Mononuclear cell (primary cell): ENCODE results near the gene NXPH4. TPM values are rescaled to one million over a fixed set of nuclear protein-coding genes. Genes with fewer than 3 reads are reported as not detected.

Experiments used
- H3K27me3 ChIP-seq: 2 replicates; pipeline ENCODE4 v1.6.0; 2011; ENCODE audit warnings: low read length, control low read depth; ENCODE audit not compliant: insufficient read depth
- H3K4me1 ChIP-seq: 2 replicates; pipeline ENCODE4 v1.5.1; 2011; ENCODE audit warnings: mild to moderate bottlenecking, low read length, control low read depth; ENCODE audit not compliant: insufficient read depth
- H3K4me3 ChIP-seq: 2 replicates; pipeline ENCODE4 v1.5.1; 2011; ENCODE audit warnings: mild to moderate bottlenecking, low read length, moderate library complexity
- H3K9me3 ChIP-seq: 2 replicates; pipeline ENCODE4 v1.5.1; 2011; ENCODE audit warnings: low read depth, mild to moderate bottlenecking, control low read depth, low read length
- total RNA-seq: library from RNA; depleted of rRNA; stranded (reverse); fragments of >200 nt; gene quantifications from one replicate; pipeline ENCODE4 v1.2.3, GENCODE V29; 2012

The NXPH4 gene
- total RNA-seq, 1 donor: not detected

GRCh38 chr12:57205931-57206330 lies 10.7 kb upstream of the NXPH4 start:
- no peaks in the 10 kb centered on the region for H3K4me1 ChIP-seq
- no peaks in the 10 kb centered on the region for H3K9me3 ChIP-seq
- H3K27me3 ChIP-seq: no peaks in the 10 kb centered on the region
- H3K4me3 ChIP-seq: no peak overlapping the region

- Histone ChIP-seq H3K4me3 (no peak overlapping the region), H3K9me3 (no peaks in the 10 kb centered on the region), H3K4me1 (peaks cover 1% of the 10 kb centered on the region), H3K27me3 (no peaks in the 10 kb centered on the region)
Measured at GRCh38 chr12:57207731-57208630, 8.6 kb upstream of the NXPH4 start.

- no peaks in the 10 kb centered on the region for H3K9me3 ChIP-seq
- H3K4me3 ChIP-seq: no peak overlapping the region
- H3K4me1 ChIP-seq: peaks cover 9% of the 10 kb centered on the region
- peaks cover 5% of the 10 kb centered on the region for H3K27me3 ChIP-seq
Measured at GRCh38 chr12:57208631-57209282, 7.8 kb upstream of the NXPH4 start.

GRCh38 chr12:57209916-57210315 lies 6.7 kb upstream of the NXPH4 start:
- H3K4me3 ChIP-seq: no peak overlapping the region
- peaks cover 20% of the 10 kb centered on the region for H3K4me1 ChIP-seq
- H3K9me3 ChIP-seq: no peaks in the 10 kb centered on the region
- peaks cover 16% of the 10 kb centered on the region for H3K27me3 ChIP-seq

- Histone ChIP-seq H3K27me3 (peaks cover 22% of the 10 kb centered on the region), H3K9me3 (no peaks in the 10 kb centered on the region), H3K4me1 (peaks cover 24% of the 10 kb centered on the region), H3K4me3 (no peak overlapping the region)
Measured at GRCh38 chr12:57210461-57210860, 6.1 kb upstream of the NXPH4 start.

- no peaks in the 10 kb centered on the region for H3K9me3 ChIP-seq
- peaks cover 28% of the 10 kb centered on the region for H3K27me3 ChIP-seq
- no peak overlapping the region for H3K4me3 ChIP-seq
- H3K4me1 ChIP-seq: peaks cover 31% of the 10 kb centered on the region
Measured at GRCh38 chr12:57210926-57211692, 5.5 kb upstream of the NXPH4 start.

GRCh38 chr12:57211791-57212700 lies 4.5 kb upstream of the NXPH4 start:
- Histone ChIP-seq H3K9me3 (no peaks in the 10 kb centered on the region), H3K27me3 (peaks cover 34% of the 10 kb centered on the region), H3K4me1 (peaks cover 38% of the 10 kb centered on the region), H3K4me3 (no peak overlapping the region)

GRCh38 chr12:57212701-57213057 lies 3.9 kb upstream of the NXPH4 start:
- Histone ChIP-seq H3K4me1 (peaks cover 44% of the 10 kb centered on the region), H3K27me3 (peaks cover 40% of the 10 kb centered on the region), H3K4me3 (no peak overlapping the region), H3K9me3 (no peaks in the 10 kb centered on the region)

GRCh38 chr12:57213058-57213715 lies 3.4 kb upstream of the NXPH4 start:
- Histone ChIP-seq H3K4me3 (no peak overlapping the region), H3K27me3 (peaks cover 45% of the 10 kb centered on the region), H3K4me1 (peaks cover 47% of the 10 kb centered on the region), H3K9me3 (no peaks in the 10 kb centered on the region)

- H3K27me3 ChIP-seq: peaks cover 52% of the 10 kb centered on the region
- H3K4me3 ChIP-seq: no peak overlapping the region
- H3K9me3 ChIP-seq: no peaks in the 10 kb centered on the region
- H3K4me1 ChIP-seq: peaks cover 47% of the 10 kb centered on the region
Measured at GRCh38 chr12:57213763-57214397, 2.7 kb upstream of the NXPH4 start.

- H3K27me3 ChIP-seq: peaks cover 57% of the 10 kb centered on the region
- no peak overlapping the region for H3K4me3 ChIP-seq
- no peaks in the 10 kb centered on the region for H3K9me3 ChIP-seq
- peaks cover 47% of the 10 kb centered on the region for H3K4me1 ChIP-seq
Measured at GRCh38 chr12:57214398-57214781, 2.2 kb upstream of the NXPH4 start.

GRCh38 chr12:57215065-57215464 lies 1.5 kb upstream of the NXPH4 start:
- Histone ChIP-seq H3K4me1 (peaks cover 47% of the 10 kb centered on the region), H3K9me3 (no peaks in the 10 kb centered on the region)

GRCh38 chr12:57215668-57216013 lies 953 bp upstream of the NXPH4 start:
- H3K4me1 ChIP-seq: peaks cover 47% of the 10 kb centered on the region
- no peak overlapping the region for H3K4me3 ChIP-seq
- peaks cover 65% of the 10 kb centered on the region for H3K27me3 ChIP-seq
- no peaks in the 10 kb centered on the region for H3K9me3 ChIP-seq

More at GRCh38 chr12:57215065-57215464, 1.5 kb upstream of the NXPH4 start:
- H3K27me3 ChIP-seq: peaks cover 63% of the 10 kb centered on the region
- H3K4me3 ChIP-seq: no peak overlapping the region
